Epidermal melanocyte (primary cell): ENCODE results near the gene DLG3.
"Not testable (repeated sequence)": the region's sequence is repeated elsewhere in the genome, so short reads cannot be mapped to it uniquely, and the experiment has no call there.

Source experiments
- DNase-seq: peaks from one replicate; pipeline ENCODE4 v3.0.0; 2011; ENCODE audit warnings: low spot score; ENCODE audit not compliant: insufficient read length

The DLG3 gene

DNA sequence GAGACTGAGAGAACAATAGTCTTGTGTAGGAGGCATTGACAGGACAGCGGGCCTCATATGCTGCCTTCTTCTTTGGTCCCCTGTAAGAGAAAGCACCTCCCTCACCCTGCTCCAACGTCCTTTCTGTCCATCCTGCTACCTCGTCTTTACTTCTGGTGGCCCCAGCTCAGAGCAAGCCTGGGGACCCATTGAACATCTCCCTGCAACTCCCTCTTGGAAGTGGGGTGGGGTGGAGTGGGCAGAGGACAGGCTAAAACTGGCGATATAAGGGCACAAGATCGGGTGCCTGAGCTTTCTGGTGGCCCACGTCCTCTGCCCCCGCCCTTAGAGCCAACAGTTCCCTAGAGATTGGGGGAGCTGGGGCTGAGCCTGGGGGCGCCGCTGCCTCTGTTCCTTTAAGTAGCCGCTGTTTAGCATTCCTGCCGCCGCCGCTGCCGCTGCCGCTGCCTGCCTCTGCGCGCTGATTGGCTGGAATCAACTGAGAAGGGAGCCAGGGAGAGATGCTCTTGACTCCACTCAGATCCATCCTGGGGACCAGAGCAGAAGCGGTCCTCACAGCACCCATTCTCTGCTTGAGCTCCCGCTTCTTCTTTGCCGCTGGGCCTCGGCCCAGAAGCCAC is at the start of gene DLG3:
DLG3 (plus strand) TSS at position 510 of the 620 bp plus-strand sequence. CDS start 367 bp downstream, outside the sequence.
- no peak for DNase-seq

DNA sequence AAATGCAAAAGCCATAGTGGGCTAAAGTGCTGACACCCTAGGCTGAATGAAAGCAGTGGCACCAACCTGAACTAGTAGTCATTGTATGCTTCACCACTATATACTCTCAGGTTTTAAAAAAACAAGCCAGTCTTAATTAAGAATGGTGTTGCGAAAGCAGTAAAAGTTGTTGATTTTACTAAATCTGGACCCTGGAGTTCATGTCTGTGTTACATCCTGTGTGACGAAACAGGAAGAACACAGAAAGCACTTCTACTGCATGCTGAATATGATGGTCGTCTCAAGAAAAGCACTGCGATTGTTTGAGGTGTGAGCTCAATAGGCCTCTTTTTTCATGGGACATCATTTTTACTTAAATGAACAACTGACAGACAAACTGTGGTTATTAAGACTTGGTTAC is 45.7 kb upstream of the DLG3 start:
- no peak for DNase-seq

- DNase-seq = not testable (repeated sequence)
These were observed 44.5 kb upstream of the DLG3 start for GRCh38 chrX:70400181-70400580.

GRCh38 chrX:70402721-70403120 is 41.9 kb upstream of the DLG3 start:
- no peak for DNase-seq

DNA sequence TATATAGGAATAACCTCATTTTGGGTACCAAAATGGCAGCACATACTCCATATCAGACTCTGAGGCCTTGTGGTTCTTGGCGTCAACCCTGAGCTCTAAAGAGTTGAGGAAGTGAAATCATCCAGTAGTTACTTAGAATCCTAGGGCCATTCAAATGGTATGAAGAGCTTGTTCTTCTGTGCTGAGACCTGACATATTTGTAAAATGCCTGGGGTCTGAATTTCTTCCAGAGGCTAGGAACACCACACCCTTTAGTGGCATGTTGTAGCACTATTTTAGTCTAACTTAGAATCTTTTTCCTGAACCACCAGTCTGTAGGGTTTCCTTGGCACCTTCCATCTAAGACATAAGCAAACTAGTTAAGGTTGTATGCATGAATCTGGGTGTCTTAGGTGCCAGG is 39.6 kb upstream of the DLG3 start:
- no peak for DNase-seq

DNA sequence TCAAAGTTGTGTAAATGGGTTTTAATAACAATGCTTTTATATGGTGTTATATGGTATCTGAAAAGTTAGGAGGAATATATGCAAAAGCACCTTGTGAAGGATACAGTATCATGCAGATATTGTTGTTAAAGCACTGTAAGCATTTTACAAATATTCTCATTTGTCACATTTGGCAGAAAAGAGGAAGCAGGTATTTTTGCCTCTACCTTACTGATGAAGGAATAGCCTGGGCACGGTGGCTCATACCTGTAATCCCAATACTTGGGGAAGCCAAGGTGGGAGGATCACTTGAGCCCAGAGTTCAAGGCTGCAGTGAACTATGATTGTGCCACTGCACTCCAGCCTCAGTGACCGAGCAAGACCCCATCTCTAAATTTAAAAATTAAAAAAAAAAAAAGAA is 33.7 kb upstream of the DLG3 start:
- no peak for DNase-seq

- DNase-seq = no peak
These were observed 33.2 kb upstream of the DLG3 start for GRCh38 chrX:70411475-70411874.

DNA sequence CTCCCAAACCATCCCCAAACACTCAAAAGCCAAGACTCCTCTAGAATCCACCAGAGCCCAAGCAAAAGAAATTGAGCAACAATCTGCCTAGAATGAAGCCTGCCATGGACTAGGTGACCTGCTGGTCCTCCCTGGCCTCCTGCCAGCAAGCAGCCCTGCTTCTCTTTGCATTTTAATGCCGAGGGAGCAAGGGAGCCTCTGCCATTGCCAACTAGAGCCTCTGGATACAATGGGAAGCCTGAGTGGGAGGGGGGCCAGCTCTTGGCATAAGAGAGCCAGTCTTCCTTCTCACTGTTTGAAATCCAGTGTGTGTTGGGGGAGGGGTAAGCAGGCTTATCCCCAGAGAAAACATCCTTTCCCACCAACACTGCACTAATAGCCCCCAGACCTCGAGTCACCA is 23.0 kb upstream of the DLG3 start:
- DNase-seq = no peak

GRCh38 chrX:70422851-70423341 is 21.7 kb upstream of the DLG3 start, which contains the start of gene GDPD2:
GDPD2 (plus strand) TSS chrX:70423314; CDS start chrX:70424985, 1,671 bp downstream.
- no peak for DNase-seq

- DNase-seq = no peak
These were observed 20.5 kb upstream of the DLG3 start for GRCh38 chrX:70423936-70424675.

GRCh38 chrX:70424801-70425200 is 19.8 kb upstream of the DLG3 start:
- DNase-seq = no peak

DNA sequence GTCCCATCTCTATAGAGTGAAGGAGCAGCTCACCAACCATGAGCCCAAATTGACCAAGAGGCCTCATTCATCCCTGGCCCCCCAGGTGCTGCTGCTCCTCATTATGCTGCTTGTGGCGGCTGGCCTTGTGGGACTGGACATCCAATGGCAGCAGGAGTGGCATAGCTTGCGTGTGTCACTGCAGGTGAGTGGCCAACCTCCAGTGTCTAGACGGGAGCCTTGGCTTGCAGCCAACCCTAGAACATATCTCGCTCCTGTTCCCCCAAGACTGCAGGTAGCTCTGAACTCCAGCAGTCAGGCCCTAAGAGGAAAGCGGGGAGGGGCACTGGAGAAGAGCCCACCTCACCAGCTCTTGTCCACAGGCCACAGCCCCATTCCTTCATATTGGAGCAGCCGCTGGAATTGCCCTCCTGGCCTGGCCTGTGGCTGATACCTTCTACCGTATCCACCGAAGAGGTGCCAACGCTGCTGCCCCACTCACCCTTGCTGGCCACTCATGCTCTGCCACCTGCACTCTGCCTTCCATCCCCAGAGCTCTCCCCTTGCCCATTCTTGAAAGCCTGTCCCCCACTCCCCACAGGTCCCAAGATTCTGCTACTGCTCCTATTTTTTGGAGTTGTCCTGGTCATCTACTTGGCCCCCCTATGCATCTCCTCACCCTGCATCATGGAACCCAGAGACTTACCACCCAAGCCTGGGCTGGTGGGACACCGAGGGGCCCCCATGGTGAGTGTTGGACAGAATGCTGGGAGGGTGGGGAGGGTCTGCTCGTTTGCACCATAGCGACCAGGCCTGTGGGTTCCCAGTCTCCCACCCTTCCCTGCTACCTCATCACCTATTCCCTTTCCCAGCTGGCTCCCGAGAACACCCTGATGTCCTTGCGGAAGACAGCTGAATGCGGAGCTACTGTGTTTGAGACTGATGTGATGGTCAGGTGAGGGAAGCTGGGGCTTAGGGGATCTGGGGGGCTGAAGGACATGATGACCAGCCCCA is 18.1 kb upstream of the DLG3 start:
- no peak for DNase-seq

DNA sequence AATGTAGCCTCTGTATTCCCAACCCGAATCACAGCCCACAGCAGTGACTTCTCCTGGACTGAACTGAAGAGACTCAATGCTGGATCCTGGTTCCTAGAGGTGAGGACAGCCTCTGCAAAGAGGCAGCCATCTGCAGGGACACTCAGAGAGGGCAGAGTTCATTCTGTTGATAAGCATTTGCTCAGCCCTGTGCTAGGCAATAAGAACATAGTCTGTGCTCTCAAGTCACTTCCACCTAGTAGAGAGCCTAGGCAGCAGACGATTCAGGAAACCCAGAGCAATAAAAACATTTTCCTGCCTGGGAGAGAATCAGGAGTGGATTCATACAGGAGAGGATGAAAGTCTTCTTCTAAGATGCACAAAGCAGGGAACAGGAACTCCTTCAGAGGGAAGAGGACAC is 17.3 kb upstream of the DLG3 start:
- no peak for DNase-seq

- DNase-seq = no peak
These were observed 14.9 kb upstream of the DLG3 start for GRCh38 chrX:70429759-70430158.

DNA sequence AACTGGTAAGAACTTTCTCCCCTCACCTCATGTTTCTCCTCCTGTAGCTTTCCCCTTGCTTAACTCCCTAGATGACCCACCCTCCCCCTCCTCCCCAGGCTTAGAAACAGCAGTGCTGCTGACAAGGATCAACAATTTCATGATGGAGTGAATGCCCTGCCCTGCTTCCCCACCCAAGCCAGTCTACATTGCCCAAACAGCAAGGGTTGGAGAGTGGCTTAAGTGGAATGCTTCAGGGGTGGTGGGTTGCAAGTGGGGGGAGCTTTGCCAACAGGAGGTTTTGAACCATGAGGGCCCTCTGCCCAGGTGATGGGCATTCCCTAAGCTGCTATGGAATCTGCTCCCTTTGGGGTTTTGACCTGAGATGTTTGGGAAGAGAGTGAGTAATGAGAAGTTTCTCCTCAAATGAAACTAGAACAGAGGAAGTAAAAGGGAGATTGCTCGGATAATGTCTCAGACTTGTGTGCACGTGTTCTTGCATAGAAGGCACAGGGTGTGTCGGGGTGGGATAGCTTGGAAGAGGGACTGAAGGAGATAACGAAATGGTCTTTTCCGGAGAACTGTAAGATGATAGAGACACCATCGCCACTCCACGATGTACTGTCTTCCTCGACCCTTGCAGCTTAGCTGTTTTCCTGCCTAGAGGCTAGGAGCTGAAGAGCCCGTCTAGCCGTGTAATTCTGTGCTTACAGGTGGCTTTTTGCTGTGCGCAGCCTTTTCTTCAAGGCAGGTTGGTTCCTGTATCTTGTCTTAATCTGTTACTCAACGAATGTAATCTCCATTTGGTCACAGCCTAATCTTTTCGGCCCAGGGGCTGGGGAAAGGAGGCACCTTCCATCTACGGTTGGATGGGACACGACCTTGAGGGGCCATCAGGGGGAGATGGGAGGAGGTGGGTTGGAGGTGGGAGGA is 11.4 kb upstream of the DLG3 start:
- no peak for DNase-seq

DNA sequence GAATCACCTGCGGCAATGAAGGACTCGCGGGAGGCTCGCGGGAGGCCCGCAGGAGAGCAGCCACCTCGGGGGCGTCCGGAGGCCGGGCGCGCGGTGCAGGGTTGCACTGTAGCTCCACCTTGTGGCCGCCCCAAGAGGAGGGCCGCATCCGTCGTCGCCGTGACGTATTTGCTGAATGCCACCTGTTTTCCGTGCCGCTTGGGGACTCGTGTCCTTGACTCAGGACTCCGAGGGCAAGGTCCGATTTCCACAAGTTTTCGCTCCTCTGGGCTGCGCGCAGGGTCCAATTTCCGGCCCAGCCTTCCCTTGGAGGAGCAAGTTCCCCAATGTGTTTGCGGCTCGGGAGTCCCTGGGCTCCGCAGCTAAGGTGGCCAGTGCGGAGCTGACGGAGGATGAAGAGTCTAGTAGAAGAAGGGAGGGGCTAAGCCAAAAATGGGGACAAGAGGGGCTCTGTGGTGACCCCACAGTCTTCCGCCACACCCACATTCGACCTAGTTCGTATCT is 10.7 kb upstream of the DLG3 start:
- DNase-seq = no peak

- peak; percentile 70 for DNase-seq
These were observed 10.2 kb upstream of the DLG3 start for GRCh38 chrX:70434352-70434866.

GRCh38 chrX:70434914-70435586 is 9.6 kb upstream of the DLG3 start:
- DNase-seq = no peak

DNA sequence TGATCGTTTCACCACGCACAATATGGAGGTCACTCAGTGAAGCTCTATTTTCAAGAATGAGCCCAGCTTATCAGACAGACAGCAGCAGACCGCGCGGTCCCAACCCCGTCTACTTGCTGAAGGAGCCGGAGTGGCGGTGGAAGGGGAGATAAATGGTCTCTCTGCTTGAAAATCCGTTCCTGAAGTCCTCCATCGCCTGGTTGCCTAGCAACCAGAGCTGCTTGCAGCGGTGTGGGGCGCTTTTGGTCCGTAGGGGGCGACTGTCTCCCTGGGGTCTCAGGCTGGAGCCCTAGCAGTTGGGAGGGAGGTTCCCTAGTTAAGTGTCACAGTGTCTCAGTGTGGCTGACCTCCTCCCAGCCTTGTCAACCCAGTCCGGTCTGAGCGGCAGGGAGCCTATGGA is 8.3 kb upstream of the DLG3 start:
- DNase-seq = no peak

GRCh38 chrX:70437011-70437410 is 7.6 kb upstream of the DLG3 start:
- DNase-seq = no peak
